ENCODE data around the gene SLFNL1.

Gene SLFNL1

DNA sequence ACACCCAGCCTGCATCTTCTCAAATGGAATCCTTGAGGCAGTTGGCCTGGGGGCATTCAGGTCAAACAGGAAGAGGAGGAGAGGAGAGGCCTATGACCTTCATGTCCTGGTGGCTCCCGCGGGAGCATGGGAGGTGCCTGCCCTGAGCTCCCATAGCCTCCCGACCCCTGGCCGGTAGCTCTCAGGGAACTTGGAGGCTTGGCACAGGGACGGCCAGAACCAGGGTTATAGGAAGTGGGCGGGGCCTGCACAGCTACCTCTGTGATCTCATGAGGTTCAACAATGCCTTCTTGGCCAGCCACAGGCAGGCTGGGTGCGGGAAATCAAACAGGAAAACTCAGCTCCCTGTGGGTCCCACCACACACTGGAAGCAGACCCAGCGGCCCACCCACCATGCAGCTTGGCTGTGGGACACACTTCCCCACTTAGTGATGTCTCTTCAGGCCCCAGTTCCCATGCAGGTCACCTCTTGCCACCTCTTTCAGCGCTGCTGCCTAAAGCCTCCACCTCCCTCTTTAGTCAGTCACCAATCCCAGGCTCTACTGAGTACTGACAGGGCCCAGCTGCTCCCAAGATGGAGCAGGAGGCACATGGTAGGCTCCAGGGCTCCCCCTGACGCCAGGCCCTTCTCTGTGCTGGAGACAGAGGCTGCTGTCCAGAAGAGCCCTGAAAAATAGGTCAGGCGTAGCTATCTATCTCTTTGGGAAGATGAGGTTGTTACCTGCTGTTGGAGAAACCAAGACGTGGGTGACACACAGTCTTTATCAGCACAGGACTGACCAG lies at the start of gene SLFNL1:
Gene SLFNL1 (minus strand): TSS at position 200 of the 783 bp plus-strand sequence. CDS start 1,065 bp downstream, outside the sequence.
- H3K4me2 ChIP-seq (ENCODE audit: low read depth, low read length): no peak within 1 kb of the TSS
- H3K27ac ChIP-seq (ENCODE audit: low read length): no peak within 1 kb of the TSS
- TF ChIP-seq, protein P1, sequence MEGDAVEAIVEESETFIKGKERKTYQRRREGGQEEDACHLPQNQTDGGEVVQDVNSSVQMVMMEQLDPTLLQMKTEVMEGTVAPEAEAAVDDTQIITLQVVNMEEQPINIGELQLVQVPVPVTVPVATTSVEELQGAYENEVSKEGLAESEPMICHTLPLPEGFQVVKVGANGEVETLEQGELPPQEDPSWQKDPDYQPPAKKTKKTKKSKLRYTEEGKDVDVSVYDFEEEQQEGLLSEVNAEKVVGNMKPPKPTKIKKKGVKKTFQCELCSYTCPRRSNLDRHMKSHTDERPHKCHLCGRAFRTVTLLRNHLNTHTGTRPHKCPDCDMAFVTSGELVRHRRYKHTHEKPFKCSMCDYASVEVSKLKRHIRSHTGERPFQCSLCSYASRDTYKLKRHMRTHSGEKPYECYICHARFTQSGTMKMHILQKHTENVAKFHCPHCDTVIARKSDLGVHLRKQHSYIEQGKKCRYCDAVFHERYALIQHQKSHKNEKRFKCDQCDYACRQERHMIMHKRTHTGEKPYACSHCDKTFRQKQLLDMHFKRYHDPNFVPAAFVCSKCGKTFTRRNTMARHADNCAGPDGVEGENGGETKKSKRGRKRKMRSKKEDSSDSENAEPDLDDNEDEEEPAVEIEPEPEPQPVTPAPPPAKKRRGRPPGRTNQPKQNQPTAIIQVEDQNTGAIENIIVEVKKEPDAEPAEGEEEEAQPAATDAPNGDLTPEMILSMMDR (IDR thresholded peaks at IDR 0.05; ENCODE audit: low read length): no peak
- TF ChIP-seq EZH2phosphoT487 (IDR thresholded peaks at IDR 0.05; ENCODE audit: low read length): no peak
- no peak for TF ChIP-seq EZH2 (optimal IDR thresholded peaks at IDR 0.05; ENCODE audit: low read depth, low read length)
- H3K4me1 ChIP-seq (ENCODE audit: low read length): no peaks in the 10 kb centered on the region
- no peaks in the 10 kb centered on the region for H3K36me3 ChIP-seq (replicated peaks; ENCODE audit: insufficient read depth, low read length)
- H4K20me1 ChIP-seq (ENCODE audit: insufficient read depth, low read length): no peaks in the 10 kb centered on the region
- DNase-seq: no peak
- H2AFZ ChIP-seq (ENCODE audit: low read length): no peak within 1 kb of the TSS
- H3K9me2 ChIP-seq (replicated peaks; ENCODE audit: insufficient read depth, low read length): no peaks in the 10 kb centered on the region
- H3K4me3 ChIP-seq (ENCODE audit: low read length): no peak within 1 kb of the TSS
- H3K79me2 ChIP-seq (ENCODE audit: low read length): no peaks in the 10 kb centered on the region; the same call in 1 of the 2 replicates
- H3K27me3 ChIP-seq (replicated peaks; ENCODE audit: insufficient read depth, low read length): no peaks in the 10 kb centered on the region
- no peaks in the 10 kb centered on the region; the same call in 1 of the 2 replicates for H3F3A ChIP-seq (ENCODE audit: insufficient read depth, low read length)
- H3K9me3 ChIP-seq (replicated peaks; ENCODE audit: insufficient read depth, low read length): no peaks in the 10 kb centered on the region
- no peak within 1 kb of the TSS for H3K9ac ChIP-seq (ENCODE audit: low read length)

DNA sequence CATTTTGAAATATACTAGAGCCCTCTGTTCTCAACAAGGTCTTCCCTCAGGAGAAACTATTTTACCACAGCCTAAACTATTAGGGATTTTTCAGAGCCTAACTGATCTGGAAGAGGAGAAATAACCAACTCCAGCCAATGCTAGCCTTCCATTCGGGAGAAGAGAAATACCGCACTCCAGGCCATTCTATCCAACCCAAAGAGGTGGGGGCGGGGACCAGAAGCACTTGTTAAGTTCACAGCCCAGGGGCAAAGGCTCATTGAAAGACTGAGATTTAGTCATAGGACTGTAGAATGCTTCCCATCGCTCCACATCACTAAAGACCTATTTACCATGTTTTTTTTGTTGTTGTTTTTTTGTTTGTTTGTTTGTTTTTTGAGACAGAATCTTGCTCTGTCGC lies 35.4 kb upstream of the SLFNL1 start:
- H3K9ac ChIP-seq (ENCODE audit: low read length): no peak overlapping the region
- H3K36me3 ChIP-seq (replicated peaks; ENCODE audit: insufficient read depth, low read length): no peaks in the 10 kb centered on the region

DNA sequence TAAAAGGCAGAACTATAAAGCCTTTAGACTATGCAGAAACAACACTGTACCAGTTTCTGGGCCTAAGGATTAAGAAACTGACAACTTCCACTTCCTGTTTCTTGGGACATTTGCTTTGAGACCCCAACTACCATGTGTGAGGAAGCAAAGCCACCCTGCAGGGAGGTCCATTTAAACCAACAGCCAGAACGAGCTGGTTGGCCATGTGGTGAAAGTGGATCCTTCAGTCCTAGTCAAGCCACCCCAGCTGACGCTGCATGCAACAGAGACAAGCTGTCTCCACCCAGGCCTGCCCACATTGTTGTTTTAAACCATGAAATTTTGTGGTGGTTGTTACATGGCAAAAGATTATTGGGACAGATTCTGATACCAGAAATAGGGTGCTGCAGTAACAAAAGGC lies 31.8 kb upstream of the SLFNL1 start:
- Histone ChIP-seq H3K4me3 (ENCODE audit: low read length) (no peak overlapping the region), H3K36me3 (replicated peaks; ENCODE audit: insufficient read depth, low read length) (no peaks in the 10 kb centered on the region), H3K9ac (ENCODE audit: low read length) (no peak overlapping the region), H2AFZ (ENCODE audit: low read length) (no peak overlapping the region), H3K27me3 (replicated peaks; ENCODE audit: insufficient read depth, low read length) (no peaks in the 10 kb centered on the region), H3K79me2 (ENCODE audit: low read length) (no peaks in the 10 kb centered on the region), H3K9me3 (replicated peaks; ENCODE audit: insufficient read depth, low read length) (no peaks in the 10 kb centered on the region), H3K4me2 (ENCODE audit: low read depth, low read length) (no peak overlapping the region), H3K9me2 (replicated peaks; ENCODE audit: insufficient read depth, low read length) (no peaks in the 10 kb centered on the region), H3K4me1 (ENCODE audit: low read length) (no peaks in the 10 kb centered on the region), H4K20me1 (ENCODE audit: insufficient read depth, low read length) (no peaks in the 10 kb centered on the region), H3K27ac (ENCODE audit: low read length) (no peak overlapping the region), H3F3A (ENCODE audit: insufficient read depth, low read length) (no peaks in the 10 kb centered on the region)
- TF ChIP-seq EZH2phosphoT487 (IDR thresholded peaks at IDR 0.05; ENCODE audit: low read length): no peak
- no peak for TF ChIP-seq EZH2 (optimal IDR thresholded peaks at IDR 0.05; ENCODE audit: low read depth, low read length)
- TF ChIP-seq, protein P1 (IDR thresholded peaks at IDR 0.05; ENCODE audit: low read length): no peak
- DNase-seq: no peak

More for the DNA sequence above, 35.4 kb upstream of the SLFNL1 start:
- Histone ChIP-seq H3K79me2 (ENCODE audit: low read length) (no peaks in the 10 kb centered on the region), H3F3A (ENCODE audit: insufficient read depth, low read length) (no peaks in the 10 kb centered on the region), H3K27me3 (replicated peaks; ENCODE audit: insufficient read depth, low read length) (no peaks in the 10 kb centered on the region), H3K4me3 (ENCODE audit: low read length) (no peak overlapping the region), H3K27ac (ENCODE audit: low read length) (no peak overlapping the region), H3K9me2 (replicated peaks; ENCODE audit: insufficient read depth, low read length) (no peaks in the 10 kb centered on the region), H2AFZ (ENCODE audit: low read length) (no peak overlapping the region), H3K9me3 (replicated peaks; ENCODE audit: insufficient read depth, low read length) (no peaks in the 10 kb centered on the region), H4K20me1 (ENCODE audit: insufficient read depth, low read length) (no peaks in the 10 kb centered on the region), H3K4me2 (ENCODE audit: low read depth, low read length) (no peak overlapping the region), H3K4me1 (ENCODE audit: low read length) (no peaks in the 10 kb centered on the region)
- TF ChIP-seq, protein P1 (IDR thresholded peaks at IDR 0.05; ENCODE audit: low read length): no peak
- TF ChIP-seq EZH2phosphoT487 (IDR thresholded peaks at IDR 0.05; ENCODE audit: low read length) (no peak), EZH2 (optimal IDR thresholded peaks at IDR 0.05; ENCODE audit: low read depth, low read length) (no peak)
- no peak for DNase-seq
